ENCODE measurements around the gene GPR162.

Gene GPR162

DNA sequence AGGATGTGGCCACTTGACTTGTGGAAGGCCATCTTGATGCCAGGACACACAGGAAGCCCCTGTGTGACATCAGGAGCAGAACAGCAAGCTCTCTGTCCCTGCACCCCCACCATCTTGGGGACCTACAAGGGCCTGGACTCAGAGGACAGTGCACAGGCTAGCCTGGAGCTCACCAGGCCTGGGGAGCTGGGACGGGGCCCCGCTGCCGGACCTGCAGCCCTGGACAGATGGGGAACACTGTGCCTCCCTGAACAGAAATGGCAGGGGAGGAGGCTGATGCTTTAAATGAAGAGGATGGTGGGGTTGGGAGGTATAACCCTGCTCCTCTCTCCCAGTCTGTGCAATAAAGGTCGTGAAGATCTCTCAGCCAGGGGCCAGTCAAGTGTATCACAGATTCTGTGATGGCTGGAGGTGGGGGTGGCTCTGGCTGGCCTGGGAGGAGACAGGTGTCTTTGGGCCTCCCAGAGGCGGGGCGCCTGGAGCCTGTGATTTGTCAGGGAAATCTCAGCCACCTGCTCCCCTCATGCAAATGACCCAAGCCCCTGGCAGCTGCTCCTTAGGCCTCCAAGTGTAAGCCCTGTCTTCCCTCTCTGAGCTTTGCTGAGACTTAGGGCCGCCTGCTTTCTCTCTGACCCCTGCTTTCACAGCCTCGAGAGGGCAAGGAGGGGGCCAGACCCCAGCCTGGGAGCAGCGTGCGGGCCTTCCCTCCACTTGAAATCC lies 18.0 kb downstream of the GPR162 start:
- no peak for DNase-seq

DNA sequence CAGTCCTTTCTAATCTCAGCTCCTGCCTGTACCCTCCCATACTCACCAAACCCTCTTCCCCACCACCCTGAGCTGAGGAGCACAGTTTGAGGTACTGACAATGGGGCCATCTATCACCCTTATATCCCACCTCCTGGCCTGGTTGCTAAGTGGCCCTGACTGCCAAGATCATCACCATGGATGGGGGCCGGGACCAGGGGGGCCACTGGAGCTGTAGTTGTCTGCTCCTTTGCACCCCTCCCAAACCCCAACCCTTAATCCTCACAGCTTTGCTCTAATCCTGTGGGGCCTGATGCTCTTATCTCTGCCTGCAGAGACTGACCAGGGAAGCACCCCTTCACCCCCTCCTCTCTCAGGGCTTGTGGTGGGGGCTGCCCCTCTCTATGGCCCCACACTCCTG lies 18.7 kb downstream of the GPR162 start:
- DNase-seq: no peak

DNA sequence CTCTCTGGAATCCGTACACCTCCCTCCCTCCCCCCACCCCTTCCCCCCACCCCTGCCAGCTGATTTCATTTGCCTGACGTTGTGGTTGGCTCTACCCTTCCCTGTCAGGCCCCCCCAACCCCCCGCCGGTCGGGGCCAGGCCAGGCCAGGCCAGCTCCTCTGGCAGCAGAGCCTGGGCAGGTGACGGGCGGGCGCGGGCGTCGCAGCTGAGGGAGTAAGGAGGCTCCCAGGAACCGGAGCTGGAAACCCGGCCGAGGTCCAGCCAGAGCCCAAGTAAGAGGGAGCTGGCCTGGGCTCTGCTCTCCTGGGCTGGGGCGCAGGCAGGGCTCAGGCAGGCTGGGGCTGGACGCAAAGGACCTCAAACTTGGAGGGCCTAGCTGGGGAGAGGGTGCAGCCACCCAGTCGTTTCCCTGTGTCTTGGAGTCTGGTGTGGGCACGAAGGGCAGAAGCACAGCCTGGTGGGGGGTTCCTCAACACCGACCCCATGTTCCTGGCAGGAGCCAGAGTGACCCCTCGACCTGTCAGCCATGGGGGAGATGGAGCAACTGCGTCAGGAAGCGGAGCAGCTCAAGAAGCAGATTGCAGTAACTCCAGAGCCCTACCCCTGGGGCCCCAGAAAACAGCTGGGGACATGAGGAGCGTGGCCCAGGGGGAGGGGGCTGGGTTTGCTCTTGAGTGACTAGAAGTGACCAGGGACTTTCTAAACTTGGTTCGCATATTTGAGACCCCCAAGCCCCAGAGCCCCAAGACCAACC lies 19.3 kb downstream of the GPR162 start, which contains the start of gene GNB3:
TSS of gene GNB3 (plus strand) at position 165 of the 755 bp plus-strand sequence. CDS start at position 528, 363 bp downstream.
- DNase-seq: no peak

DNA sequence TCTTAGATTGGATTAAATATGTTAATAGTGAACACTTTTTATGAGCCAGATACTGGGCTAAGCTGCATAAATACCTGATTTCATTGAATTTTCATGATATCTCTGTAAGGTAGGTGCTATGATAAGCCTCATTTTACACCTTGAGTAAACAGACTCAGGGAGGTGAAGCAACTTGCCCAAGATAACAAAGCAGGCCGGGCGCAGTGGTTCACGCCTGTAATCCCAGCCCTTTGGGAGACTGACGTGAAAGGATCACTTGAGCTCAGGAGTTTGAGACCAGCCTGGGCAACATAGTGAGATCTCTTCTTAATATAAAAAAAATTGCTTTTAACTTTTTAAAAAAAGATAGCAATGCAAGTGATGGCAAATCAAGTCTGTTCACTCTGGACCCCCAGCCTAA lies 20.5 kb downstream of the GPR162 start:
- DNase-seq: no peak

DNA sequence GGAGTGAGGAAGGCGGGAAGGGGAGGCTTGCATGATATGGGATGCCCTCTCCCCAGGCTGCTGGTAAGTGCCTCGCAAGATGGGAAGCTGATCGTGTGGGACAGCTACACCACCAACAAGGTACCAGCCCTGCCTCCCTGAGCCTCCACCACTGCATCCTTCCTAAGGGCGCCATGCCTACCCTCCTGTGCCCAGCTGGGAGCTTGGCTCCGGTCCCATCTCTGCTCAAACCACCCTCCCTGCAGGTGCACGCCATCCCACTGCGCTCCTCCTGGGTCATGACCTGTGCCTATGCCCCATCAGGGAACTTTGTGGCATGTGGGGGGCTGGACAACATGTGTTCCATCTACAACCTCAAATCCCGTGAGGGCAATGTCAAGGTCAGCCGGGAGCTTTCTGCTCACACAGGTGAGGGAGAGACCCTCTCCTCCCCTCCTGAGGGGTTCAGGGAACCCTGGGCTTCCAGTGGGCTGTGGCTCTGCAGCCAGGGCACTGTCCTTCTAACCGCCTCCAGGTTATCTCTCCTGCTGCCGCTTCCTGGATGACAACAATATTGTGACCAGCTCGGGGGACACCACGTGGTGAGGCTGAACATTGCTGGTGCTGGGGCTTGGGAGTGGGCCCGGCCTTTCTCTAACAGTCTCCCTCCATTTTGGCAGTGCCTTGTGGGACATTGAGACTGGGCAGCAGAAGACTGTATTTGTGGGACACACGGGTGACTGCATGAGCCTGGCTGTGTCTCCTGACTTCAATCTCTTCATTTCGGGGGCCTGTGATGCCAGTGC lies 21.7 kb downstream of the GPR162 start:
- no peak for DNase-seq

GRCh38 chr12:6845395-6845794 lies 23.8 kb downstream of the GPR162 start:
- no peak for DNase-seq

DNA sequence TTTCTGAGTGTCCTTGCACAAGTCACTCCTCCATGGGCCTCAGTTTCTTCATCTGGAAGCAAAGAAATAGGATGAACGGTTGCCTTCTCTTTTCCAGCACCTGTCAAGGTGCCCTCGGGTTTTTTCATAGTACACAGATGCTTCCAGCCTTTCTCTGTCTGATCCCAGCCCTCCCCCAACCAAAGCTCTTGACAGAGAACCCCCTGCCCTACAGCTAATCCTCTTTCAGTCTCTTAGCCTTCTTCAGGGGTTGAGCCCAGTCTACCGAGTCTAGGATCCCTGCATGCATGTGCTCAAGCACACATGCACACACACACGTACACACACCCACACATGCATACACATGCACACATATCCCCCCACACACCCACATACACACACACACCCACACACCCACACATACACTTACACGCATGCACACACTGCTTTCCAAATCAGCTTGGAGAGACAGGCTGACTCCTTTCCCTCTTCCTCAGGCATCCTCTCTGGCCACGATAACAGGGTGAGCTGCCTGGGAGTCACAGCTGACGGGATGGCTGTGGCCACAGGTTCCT lies 24.8 kb downstream of the GPR162 start:
- no peak for DNase-seq

GRCh38 chr12:6847676-6848075 lies 26.1 kb downstream of the GPR162 start:
- no peak for DNase-seq

GRCh38 chr12:6849427-6849826 lies 27.8 kb downstream of the GPR162 start:
- DNase-seq: no peak

DNA sequence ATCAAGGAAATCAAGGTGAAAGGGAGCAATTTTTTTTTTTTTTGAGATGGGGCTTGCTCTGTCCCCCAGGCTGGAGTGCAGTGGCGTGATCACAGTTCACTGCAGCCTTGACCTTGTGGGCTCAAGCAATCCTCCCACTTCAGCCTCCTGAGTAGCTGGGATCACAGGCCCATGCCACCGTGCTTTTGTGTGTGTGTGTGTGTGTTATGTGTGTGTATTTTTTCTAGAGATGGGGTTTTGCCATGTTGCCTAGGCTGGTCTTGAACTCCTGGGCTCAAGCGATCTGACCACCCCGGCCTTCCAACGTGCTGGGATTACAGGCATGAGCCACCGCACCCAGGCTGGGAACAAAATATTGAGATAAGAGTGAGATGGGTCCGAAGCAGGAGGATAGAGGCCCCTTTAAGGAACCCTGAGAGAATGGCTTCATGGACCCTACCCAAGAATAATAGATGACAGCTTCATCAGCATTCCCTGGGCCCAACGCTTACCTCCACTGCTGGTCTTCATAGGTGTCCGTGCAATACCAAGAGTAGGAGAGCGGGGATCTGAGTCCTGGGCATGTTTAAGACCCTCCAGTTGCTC lies 28.4 kb downstream of the GPR162 start:
- DNase-seq: no peak

GRCh38 chr12:6850796-6851152 lies 29.2 kb downstream of the GPR162 start:
- no peak for DNase-seq

GRCh38 chr12:6851153-6851920 lies 29.7 kb downstream of the GPR162 start, which contains the start of gene CDCA3:
Gene CDCA3, minus strand, starts transcription at chr12:6851286. Its CDS starts 334 bp downstream, at chr12:6850952.
- peak; percentile 86 to 91 for DNase-seq

DNA sequence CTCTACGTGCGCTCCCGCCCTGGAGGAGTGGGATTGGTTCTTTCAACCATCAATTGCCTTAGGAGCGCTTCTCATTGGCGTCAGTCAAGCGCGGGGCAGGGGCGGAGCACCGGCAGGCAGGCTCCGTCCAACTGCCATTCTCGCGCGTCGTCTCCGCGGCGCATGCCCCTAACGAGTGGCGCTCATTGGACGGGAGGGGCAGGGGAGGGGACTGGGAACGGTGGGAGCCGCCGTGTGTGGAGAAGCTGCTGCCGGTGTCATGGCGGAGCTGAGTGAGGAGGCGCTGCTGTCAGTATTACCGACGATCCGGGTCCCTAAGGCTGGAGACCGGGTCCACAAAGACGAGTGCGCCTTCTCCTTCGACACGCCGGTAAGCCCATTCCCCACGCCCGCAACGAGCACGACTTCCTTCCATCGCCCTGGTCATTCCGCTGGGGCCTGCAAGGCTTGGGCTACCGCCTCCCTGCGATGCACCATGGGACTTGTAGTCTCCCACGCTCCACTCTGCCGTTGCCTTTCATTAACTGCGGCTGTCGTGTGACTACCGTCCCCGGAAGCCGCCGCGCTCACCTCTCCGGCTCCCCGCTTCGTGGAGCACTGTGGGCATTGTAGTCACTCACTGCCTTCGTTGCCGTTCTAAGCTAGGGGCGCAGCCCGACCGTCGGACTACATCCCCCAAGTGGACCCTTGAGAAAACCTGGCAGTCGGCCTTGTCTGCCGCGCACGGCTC lies 30.5 kb downstream of the GPR162 start, which contains the start of gene USP5:
TSS of gene USP5 (plus strand) at position 230 of the 730 bp plus-strand sequence. CDS start at position 260, 30 bp downstream.
- DNase-seq: peak; percentile 93 to 99

GRCh38 chr12:6852651-6853354 lies 31.2 kb downstream of the GPR162 start:
- DNase-seq: peak; percentile 56 to 68

GRCh38 chr12:6853626-6854025 lies 32.0 kb downstream of the GPR162 start:
- DNase-seq: no peak

GRCh38 chr12:6854036-6854435 lies 32.4 kb downstream of the GPR162 start:
- DNase-seq: no peak

GRCh38 chr12:6855322-6855721 lies 33.7 kb downstream of the GPR162 start:
- DNase-seq: no peak

DNA sequence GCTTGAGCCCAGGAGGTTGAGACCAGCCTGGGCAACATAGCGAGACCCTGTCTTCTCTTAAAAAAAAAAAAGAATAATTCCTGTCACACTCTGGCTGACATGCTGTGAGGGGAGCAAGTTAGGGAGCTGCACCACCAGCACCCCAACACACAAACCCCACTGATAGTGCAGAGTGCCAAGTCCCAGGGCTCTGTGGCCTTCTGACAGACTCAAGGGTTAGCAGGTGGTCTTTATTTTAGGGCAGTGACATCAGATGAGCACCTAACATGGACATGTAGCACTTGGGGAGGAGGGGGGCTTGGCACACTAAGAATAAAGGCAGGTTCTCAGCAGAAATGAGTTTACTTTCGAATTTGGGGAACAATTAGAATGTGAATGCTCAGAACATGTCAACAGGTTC lies 37.2 kb downstream of the GPR162 start:
- no peak for DNase-seq

GRCh38 chr12:6860116-6860515 lies 38.5 kb downstream of the GPR162 start:
- DNase-seq: no peak

- DNase-seq: no peak
Measured at GRCh38 chr12:6860942-6861341, 39.3 kb downstream of the GPR162 start.
